HepG2 (cell line): ENCODE data around the gene EFCAB8. TPM values are rescaled to one million over a fixed set of nuclear protein-coding genes. Genes with fewer than 3 reads are reported as not detected.

ENCODE experiments used
- ATAD3A ChIP-seq: sonication (generic); formaldehyde crosslinking; IDR thresholded peaks from 2 replicates; pipeline ENCODE4 v1.4.0; 2020; ENCODE audit warnings: missing genetic modification reagents
- EEA1 ChIP-seq: sonication (generic); formaldehyde crosslinking; IDR thresholded peaks from 2 replicates; pipeline ENCODE4 v1.5.1; 2020; ENCODE audit warnings: mild to moderate bottlenecking, missing genetic modification reagents, borderline replicate concordance
- ETV6 ChIP-seq: sonication (generic); formaldehyde crosslinking; conservative IDR thresholded peaks from 2 replicates; pipeline ENCODE4 v1.4.0; 2020; ENCODE audit warnings: missing genetic modification reagents
- HIVEP1 ChIP-seq: sonication (generic); formaldehyde crosslinking; IDR thresholded peaks from 2 replicates; pipeline ENCODE4 v1.4.0; 2020; ENCODE audit warnings: mild to moderate bottlenecking, missing genetic modification reagents
- NFIB ChIP-seq: sonication (generic); formaldehyde crosslinking; IDR thresholded peaks from 2 replicates; pipeline ENCODE4 v1.9.0; 2021; ENCODE audit warnings: missing genetic modification reagents, mild to moderate bottlenecking, borderline replicate concordance
- NONO ChIP-seq, 2 experiments: fragments of 450-650 bp in 1 of 2; sonication (generic) in 1 of 2; formaldehyde crosslinking in 1 of 2; IDR thresholded peaks in 1 of 2; conservative IDR thresholded peaks in 1 of 2; 2 replicates each; pipeline versions ENCODE4 v1.6.1 to v1.8.0; 2017 to 2022; ENCODE audit warnings: mild to moderate bottlenecking in 1 of 2, missing genetic modification reagents in 1 of 2, moderate library complexity in 1 of 2
- RBM22 ChIP-seq: fragments of 200-400 bp; formaldehyde crosslinking; optimal IDR thresholded peaks from 2 replicates; pipeline ENCODE3; 2017; ENCODE audit warnings: mild to moderate bottlenecking, low read length, moderate library complexity
- SUZ12 ChIP-seq: fragments of 150-350 bp; IDR thresholded peaks from 2 replicates; pipeline ENCODE4 v1.6.1; 2014; ENCODE audit warnings: low read depth, low read length
- U2AF2 ChIP-seq: fragments of 200-400 bp; formaldehyde crosslinking; IDR thresholded peaks from 2 replicates; pipeline ENCODE4 v1.6.1; 2017; ENCODE audit warnings: low read depth, mild to moderate bottlenecking, low read length
- ZEB1 ChIP-seq: IDR thresholded peaks from 2 replicates; pipeline ENCODE4 v1.6.1; 2012; ENCODE audit warnings: mild to moderate bottlenecking, low read depth, inconsistent platforms; ENCODE audit not compliant: insufficient replicate concordance
- ZNF180 ChIP-seq: sonication (generic); formaldehyde crosslinking; IDR thresholded peaks from 2 replicates; pipeline ENCODE4 v1.4.0; 2020; ENCODE audit warnings: low read depth, missing genetic modification reagents, borderline replicate concordance
- ZNF660 ChIP-seq: sonication (generic); formaldehyde crosslinking; IDR thresholded peaks from 2 replicates; pipeline ENCODE4 v1.5.1; 2020; ENCODE audit warnings: mild to moderate bottlenecking, low read depth, missing genetic modification reagents, borderline replicate concordance
- ZNF790 ChIP-seq: sonication (generic); formaldehyde crosslinking; IDR thresholded peaks from 2 replicates; pipeline ENCODE4 v1.8.0; 2022; ENCODE audit warnings: missing genetic modification reagents, mild to moderate bottlenecking, borderline replicate concordance
- polyA plus RNA-seq, 8 experiments: library from polyadenylated mRNA; depleted of rRNA in 3 of 8; stranded (reverse) in 7 of 8; unstranded in 1 of 8; fragments of >200 nt; fragmentation: Illumina TruSeq in 4 of 8; extraction: Trizol in 4 of 8; gene quantifications; 2 replicates each; pipeline versions ENCODE4 v1.2.1 to v1.2.3, GENCODE V29; 2011 to 2016; ENCODE audit warnings: low read depth in 4 of 8, missing spikeins in 1 of 8, mixed read lengths in 1 of 8; ENCODE audit not compliant: insufficient read depth in 1 of 8
- total RNA-seq, 5 experiments: library from RNA; depleted of rRNA; stranded (reverse); fragments of >200 nt; fragmentation: Illumina TruSeq; extraction: Trizol; gene quantifications; 2 replicates each; pipeline ENCODE4 v1.2.3, GENCODE V29; 2016; ENCODE audit warnings: low read depth in 1 of 5
- TF ChIP-seq, protein P1 (sequence below): sonication (generic); formaldehyde crosslinking; IDR thresholded peaks from 2 replicates; pipeline ENCODE4 v1.4.0; 2020; ENCODE audit warnings: low read depth, mild to moderate bottlenecking, missing genetic modification reagents
- TF ChIP-seq, protein P2 (sequence below): sonication (generic); formaldehyde crosslinking; IDR thresholded peaks from 2 replicates; pipeline ENCODE4 v1.5.0; 2020; ENCODE audit warnings: mild to moderate bottlenecking, missing genetic modification reagents
- TF ChIP-seq, protein P3 (sequence below): sonication (generic); formaldehyde crosslinking; IDR thresholded peaks from 2 replicates; pipeline ENCODE4 v1.4.0; 2020; ENCODE audit warnings: missing genetic modification reagents, borderline replicate concordance
- TF ChIP-seq, protein P4 (sequence below): sonication (generic); IDR thresholded peaks from 2 replicates; pipeline ENCODE4 v1.6.1; 2016; ENCODE audit warnings: low read depth, borderline replicate concordance

Gene EFCAB8
- total and polyA plus RNA-seq, 2 of the 13 experiments (the other 11 are each of a cell fraction or from before 2014, with no cell fraction given): 0.15 to 0.22 TPM

DNA sequence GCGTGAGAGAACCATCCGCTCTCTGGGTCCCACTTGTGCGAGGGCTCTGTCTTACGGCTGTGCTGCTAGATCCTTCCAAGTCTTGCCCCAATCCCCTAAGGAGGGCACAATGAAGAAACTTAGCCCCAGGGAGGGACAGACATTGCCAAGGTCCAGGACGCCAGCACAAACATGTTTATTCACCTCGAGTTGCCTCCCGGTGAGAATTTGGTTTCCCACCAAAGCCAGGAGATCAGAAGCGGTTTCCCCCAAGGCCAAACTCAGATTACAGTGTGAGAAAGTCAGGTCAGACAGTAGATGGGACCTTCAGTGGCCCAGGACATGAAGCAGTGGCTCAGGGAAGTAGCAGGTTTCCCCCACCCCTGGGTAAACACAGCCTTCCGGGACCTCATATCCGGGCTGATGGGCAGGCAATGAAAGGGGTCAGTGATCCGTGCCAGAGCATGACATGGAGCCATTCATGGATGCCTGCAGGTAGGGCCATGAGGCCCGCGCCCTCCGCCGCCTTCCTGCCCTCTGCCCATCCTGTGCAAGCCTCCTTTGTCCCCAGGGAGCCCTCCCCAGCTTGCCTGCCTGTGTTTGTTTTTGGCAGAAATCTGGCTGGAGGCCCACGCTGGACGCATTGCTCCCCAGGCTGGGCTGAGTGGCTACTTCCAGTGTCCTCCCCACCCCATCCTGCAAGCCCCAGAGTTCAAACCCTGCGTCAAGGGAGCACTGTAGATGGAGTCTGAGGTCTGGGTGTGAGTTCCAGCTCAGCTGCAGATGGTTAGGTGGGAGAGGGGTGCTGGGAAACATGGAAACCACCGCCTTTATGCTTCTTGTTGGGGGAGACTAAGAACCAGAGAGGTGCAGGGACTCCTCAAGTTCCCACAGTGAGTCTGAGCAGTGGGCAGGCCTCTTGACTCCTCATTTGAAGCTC is 150.8 kb downstream of the EFCAB8 start (continued):
- TF ChIP-seq RBM22 (peak; percentile 10), NFIB (CRISPR knock-in tag) (0 out of 2 replicates have a peak, but pooled peaks have one; percentile 75), U2AF2 (no peak), EEA1 (CRISPR knock-in tag) (peak; percentile 10; the same call in 1 of the 2 replicates), ZNF660 (CRISPR knock-in tag) (peak; percentile 80; the same call in 1 of the 2 replicates), NONO (IDR thresholded peaks at IDR 0.05) (no peak), NONO (CRISPR knock-in tag; conservative IDR thresholded peaks at IDR 0.05) (peak; percentile 94), ATAD3A (CRISPR knock-in tag) (0 out of 2 replicates have a peak, but pooled peaks have one; percentile 56), ZNF790 (0 out of 2 replicates have a peak, but pooled peaks have one; percentile 37), ZNF180 (CRISPR knock-in tag) (no peak), HIVEP1 (peak; percentile 94), ETV6 (CRISPR knock-in tag) (peak; percentile 99), SUZ12 (no peak), ZEB1 (peak; percentile 93)
- TF ChIP-seq, protein P1, sequence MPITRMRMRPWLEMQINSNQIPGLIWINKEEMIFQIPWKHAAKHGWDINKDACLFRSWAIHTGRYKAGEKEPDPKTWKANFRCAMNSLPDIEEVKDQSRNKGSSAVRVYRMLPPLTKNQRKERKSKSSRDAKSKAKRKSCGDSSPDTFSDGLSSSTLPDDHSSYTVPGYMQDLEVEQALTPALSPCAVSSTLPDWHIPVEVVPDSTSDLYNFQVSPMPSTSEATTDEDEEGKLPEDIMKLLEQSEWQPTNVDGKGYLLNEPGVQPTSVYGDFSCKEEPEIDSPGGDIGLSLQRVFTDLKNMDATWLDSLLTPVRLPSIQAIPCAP (CRISPR knock-in tag): peak; percentile 95
- TF ChIP-seq, protein P2, sequence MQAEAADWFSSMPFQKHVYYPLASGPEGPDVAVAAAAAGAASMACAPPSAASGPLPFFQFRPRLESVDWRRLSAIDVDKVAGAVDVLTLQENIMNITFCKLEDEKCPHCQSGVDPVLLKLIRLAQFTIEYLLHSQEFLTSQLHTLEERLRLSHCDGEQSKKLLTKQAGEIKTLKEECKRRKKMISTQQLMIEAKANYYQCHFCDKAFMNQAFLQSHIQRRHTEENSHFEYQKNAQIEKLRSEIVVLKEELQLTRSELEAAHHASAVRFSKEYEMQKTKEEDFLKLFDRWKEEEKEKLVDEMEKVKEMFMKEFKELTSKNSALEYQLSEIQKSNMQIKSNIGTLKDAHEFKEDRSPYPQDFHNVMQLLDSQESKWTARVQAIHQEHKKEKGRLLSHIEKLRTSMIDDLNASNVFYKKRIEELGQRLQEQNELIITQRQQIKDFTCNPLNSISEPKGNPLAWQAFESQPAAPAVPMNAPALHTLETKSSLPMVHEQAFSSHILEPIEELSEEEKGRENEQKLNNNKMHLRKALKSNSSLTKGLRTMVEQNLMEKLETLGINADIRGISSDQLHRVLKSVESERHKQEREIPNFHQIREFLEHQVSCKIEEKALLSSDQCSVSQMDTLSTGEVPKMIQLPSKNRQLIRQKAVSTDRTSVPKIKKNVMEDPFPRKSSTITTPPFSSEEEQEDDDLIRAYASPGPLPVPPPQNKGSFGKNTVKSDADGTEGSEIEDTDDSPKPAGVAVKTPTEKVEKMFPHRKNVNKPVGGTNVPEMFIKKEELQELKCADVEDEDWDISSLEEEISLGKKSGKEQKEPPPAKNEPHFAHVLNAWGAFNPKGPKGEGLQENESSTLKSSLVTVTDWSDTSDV: peak; percentile 90; the same call in 1 of the 2 replicates
- TF ChIP-seq, protein P3, sequence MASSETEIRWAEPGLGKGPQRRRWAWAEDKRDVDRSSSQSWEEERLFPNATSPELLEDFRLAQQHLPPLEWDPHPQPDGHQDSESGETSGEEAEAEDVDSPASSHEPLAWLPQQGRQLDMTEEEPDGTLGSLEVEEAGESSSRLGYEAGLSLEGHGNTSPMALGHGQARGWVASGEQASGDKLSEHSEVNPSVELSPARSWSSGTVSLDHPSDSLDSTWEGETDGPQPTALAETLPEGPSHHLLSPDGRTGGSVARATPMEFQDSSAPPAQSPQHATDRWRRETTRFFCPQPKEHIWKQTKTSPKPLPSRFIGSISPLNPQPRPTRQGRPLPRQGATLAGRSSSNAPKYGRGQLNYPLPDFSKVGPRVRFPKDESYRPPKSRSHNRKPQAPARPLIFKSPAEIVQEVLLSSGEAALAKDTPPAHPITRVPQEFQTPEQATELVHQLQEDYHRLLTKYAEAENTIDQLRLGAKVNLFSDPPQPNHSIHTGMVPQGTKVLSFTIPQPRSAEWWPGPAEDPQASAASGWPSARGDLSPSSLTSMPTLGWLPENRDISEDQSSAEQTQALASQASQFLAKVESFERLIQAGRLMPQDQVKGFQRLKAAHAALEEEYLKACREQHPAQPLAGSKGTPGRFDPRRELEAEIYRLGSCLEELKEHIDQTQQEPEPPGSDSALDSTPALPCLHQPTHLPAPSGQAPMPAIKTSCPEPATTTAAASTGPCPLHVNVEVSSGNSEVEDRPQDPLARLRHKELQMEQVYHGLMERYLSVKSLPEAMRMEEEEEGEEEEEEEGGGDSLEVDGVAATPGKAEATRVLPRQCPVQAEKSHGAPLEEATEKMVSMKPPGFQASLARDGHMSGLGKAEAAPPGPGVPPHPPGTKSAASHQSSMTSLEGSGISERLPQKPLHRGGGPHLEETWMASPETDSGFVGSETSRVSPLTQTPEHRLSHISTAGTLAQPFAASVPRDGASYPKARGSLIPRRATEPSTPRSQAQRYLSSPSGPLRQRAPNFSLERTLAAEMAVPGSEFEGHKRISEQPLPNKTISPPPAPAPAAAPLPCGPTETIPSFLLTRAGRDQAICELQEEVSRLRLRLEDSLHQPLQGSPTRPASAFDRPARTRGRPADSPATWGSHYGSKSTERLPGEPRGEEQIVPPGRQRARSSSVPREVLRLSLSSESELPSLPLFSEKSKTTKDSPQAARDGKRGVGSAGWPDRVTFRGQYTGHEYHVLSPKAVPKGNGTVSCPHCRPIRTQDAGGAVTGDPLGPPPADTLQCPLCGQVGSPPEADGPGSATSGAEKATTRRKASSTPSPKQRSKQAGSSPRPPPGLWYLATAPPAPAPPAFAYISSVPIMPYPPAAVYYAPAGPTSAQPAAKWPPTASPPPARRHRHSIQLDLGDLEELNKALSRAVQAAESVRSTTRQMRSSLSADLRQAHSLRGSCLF (CRISPR knock-in tag): no peak
- TF ChIP-seq, protein P4, sequence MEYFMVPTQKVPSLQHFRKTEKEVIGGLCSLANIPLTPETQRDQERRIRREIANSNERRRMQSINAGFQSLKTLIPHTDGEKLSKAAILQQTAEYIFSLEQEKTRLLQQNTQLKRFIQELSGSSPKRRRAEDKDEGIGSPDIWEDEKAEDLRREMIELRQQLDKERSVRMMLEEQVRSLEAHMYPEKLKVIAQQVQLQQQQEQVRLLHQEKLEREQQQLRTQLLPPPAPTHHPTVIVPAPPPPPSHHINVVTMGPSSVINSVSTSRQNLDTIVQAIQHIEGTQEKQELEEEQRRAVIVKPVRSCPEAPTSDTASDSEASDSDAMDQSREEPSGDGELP: peak; percentile 86; the same call in 1 of the 2 replicates
